ENCODE results near the gene WDFY4.

The WDFY4 gene

DNA sequence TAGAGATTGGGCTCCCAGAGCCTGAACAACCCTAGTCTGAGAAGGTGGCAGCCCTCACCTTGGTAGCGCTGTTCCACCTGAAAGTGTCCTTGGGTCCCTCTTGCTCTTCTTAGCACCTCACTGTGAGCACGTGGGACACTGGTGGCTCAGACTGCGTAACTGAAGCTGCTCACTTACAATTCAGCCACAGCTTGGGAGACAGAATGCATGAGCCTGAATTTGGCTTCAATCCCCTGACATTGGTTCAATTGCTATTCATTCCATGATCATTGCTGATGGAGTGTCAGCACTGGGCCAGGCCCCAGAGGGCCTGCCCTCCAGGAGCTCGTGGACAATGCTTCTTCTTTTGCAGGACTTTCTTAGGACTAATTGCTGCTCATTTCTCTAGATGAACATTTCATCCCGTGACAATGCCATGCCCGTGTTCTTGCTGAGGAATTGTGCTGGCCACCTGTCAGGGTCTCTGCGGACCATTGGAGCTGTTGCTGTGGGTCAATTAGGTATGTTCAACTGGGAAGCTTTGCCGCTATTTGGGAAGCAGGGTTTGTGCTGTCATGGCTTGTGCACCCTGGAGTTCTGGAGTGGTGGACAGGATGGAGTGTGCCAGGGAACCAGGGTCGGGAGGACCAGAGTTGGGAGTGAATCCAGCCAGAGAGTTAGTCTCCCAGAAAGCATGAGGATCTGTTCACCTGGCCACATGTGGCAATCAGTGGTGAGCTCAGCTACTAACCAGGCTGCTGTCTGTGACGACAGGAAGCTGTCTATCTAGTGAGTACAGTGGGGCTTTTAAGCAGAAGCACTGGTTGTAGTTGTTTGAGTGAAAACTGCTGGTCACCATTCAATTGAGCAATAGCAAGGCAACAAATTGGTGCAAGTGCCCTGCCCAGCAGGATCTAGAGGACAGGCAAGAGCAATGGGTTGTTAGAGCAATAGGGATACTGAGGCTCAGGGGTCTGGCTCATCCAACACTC lies 105.1 kb downstream of the WDFY4 start:
- no peak for DNase-seq (ENCODE audit: low read depth in 2 of 3, low spot score in 2 of 3)

DNA sequence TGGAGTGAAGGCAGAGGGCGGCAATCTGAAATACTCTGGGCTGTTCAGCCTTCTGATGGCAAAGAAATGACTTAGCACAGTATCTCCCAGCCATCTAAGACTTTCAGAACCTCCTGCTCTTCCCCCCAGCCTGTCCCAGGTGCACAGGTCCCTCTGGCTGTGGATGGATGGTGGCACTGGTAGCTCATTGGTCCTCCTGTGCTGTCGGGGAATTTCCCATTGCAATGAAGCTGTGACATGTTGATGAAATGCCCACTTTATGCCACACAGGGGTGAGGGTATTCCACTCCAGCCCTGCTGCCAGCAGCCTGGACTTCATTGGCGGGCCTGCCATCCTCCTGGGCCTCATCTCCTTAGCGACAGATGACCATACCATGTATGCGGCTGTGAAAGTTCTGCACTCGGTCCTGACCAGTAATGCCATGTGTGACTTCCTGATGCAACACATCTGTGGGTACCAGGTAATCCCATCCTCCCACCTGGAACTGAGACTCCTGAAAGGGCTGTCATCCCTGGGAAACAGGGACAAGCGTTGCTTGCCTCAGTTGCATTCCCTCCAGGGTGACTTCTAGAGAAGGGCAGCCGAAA lies 105.9 kb downstream of the WDFY4 start:
- DNase-seq (ENCODE audit: low read depth in 2 of 3, low spot score in 2 of 3) = no peak

DNA sequence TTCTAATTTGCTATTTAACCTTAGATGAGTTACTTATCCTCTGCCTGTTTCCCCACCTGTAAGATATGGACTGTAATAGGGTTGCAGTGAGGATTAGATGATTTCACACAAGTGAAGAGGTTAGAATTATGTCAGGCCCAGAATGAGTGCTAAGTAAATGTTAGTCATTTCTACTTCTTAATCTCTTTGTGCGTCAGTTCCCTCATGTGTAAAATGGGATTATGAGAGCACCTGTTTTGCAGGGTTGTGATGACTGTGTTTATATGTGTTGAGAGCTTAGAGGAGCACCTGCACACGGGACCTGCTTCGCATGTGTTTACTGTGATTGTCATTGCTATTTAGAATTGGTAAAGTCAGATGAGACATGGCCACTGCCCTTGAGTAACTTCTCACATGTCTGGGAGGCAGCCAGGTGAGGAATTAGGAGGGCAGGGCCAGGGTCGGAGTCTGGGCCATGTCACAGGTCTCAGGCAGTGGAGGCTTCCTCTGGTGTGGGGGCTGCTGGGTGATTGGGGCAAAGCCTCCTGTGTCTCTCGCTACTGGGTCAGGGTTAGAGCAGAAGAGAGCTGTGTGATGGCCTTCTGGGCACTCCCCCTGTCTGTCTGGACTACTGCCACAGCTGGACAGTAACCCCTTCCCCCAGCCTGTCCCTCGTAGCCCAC lies 106.7 kb downstream of the WDFY4 start:
- no peak for DNase-seq (ENCODE audit: low read depth in 2 of 3, low spot score in 2 of 3)

DNA sequence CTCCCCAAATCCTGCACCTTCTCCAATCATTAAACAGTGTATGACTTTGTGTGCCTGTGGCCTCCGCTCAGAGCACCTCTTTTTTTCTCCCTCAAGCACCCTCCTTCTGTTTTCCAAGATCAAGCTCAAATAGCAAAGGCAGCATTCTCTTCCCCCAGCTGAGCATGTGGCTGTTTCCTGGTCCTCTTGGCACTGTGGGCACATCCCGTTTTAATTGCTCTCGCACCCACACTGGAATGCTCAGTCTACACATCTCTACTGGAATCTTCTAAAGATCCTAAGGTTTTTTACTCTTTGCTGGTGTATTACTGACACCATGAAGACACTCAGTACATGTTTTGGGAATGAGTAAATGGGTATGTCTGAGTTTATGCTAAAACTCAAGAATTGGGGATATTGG lies 107.4 kb downstream of the WDFY4 start:
- no peak for DNase-seq (ENCODE audit: low read depth in 2 of 3, low spot score in 2 of 3)

DNA sequence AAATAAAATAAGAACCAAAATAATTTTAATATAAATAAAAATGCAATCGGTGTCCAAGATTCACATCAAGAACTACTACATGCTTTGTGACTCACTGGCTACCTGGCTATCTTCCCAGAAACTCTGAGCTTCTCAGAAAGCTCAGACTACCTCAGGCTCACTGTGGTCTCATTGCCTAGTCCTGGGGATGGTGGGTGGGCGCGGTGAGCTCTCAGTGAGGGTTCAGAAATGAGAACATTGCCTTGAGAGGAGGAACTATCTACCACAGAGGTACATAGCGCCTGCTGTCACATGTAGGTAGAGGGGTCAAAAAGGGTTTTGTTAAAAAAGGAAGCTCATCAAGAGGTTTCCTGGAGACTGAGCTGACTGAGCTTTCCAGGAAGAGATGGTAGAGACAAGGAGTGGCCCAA lies 108.0 kb downstream of the WDFY4 start:
- no peak for DNase-seq (ENCODE audit: low read depth in 2 of 3, low spot score in 2 of 3)

DNA sequence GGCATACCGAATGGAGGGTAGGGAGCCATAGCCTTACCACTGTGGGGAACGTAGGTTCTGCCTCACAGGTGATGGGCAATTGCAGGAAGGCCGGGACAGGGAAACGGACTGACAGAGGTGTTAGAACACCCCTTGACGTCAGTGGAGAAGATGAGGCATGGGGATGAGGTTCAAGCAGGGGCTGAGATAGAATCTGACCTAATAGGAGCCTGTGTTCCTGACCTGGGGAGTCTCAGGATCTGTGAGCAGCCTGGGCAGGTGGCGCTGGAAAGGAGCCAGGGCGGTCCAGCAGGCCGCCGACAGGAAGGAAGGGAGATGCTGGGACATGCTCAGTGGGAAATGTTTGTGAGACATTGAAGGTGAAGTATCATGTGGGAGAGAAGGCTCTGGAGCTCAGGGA lies 109.4 kb downstream of the WDFY4 start:
- DNase-seq (ENCODE audit: low read depth in 2 of 3, low spot score in 2 of 3) = no peak

DNA sequence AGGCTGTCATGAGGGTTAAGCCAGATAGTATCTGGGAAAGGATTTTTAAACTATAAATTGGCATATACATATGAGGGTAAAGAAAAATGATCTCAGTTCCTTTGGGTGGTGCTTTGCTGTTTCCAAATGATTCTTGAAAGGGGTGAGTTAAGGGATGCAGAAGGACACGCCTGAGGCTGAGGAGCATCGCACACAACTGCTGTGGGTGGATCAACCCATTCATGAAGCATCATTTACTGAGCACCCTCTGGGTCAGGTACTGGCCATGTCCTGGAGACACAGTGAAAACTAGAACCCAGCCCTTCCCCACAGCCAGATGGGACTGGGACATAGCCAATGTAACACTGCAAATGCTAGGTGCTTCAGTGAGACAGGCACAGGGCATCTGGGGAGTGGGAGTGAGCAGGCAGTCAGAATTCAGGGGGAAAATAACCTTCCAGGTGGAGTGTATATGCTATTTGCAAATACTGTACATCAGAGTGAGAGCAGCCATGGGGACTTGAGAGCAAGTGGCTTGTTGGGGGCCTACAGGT lies 112.1 kb downstream of the WDFY4 start:
- DNase-seq (ENCODE audit: low read depth in 2 of 3, low spot score in 2 of 3) = no peak

DNA sequence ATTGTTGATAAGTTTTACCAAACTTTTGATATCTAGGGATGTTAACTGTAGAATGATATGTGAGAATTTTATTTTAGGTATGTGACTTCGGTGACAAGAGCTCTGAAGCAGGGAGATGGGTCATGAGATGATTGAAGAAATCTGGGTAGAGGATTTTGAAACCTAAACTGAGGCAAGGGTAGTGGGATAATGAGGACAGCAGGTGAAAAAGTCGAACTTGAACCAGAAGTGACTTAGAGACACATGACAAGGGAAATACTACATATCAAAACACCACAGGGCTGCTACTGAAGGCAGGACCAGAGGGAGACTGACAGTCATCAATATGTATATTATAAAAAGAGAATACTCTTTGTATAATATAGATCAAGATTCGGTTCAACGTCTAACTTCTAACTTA lies 113.2 kb downstream of the WDFY4 start:
- no peak for DNase-seq (ENCODE audit: low read depth in 2 of 3, low spot score in 2 of 3)

DNA sequence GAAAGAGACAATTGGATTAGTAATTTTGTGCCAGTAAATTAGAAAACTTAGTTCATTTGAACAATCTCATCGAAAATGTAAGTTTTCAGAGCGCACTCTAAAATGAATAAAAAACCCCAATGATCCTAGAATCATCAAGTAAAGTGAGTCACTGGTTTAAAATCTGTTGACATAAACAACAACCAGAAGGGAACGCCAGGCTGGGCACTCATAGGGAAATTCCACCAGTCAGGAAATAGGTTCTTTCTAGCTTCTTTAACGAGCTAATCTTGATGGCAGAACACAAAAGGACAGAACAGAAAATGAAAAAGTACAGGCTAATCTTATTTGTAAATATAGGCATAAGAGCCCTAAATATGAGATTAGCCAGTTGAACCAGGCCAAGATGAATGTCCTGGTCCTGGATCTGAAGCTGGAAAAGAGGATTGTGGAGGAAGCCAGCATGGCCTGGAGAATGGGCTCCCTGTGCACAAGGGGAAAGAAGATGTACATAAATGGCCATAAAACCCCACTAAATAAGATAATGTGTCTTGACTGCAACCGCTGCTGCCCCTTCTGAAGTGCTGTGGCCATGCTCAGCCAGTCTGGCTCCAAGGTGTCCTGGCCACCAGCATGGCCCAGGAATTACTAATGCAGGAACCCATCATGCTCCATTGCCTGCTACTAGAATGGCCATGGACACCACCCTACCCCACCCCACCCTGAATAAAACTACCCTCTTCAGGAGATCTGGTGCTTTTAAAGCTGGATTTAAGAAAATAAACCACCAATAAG lies 114.0 kb downstream of the WDFY4 start:
- DNase-seq (ENCODE audit: low read depth in 2 of 3, low spot score in 2 of 3) = no peak

DNA sequence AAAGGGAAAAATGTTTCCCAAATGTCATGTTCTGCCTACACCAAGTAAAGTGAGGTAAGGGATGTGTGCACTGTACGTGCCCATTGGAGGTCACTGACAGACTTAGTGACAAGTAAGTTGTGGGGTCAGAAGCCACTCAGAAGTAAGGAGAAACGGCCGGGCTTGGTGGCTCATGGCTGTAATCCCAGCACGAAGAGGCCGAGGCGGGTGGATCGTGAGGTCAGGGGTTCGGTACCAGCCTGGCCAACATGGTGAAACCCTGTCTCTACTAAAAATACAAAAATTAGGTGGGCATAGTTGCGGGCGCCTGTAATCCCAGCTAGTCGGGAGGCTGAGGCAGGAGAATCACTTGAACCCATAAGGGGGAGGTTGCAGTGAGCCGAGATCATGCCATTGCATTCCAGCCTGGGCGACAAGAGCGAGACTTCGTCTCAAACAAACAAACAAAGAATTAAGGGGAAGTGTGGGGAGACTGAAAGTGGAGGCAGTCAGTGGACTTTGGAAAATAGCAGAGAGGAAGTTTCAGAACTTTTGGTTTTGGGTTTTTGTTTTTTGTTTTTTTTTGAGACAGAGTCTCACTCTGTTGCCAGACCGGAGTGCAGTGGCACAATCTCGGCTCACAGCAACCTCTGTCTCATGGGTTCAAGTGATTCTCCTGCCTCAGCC lies 114.8 kb downstream of the WDFY4 start:
- no peak for DNase-seq (ENCODE audit: low read depth in 2 of 3, low spot score in 2 of 3)

DNA sequence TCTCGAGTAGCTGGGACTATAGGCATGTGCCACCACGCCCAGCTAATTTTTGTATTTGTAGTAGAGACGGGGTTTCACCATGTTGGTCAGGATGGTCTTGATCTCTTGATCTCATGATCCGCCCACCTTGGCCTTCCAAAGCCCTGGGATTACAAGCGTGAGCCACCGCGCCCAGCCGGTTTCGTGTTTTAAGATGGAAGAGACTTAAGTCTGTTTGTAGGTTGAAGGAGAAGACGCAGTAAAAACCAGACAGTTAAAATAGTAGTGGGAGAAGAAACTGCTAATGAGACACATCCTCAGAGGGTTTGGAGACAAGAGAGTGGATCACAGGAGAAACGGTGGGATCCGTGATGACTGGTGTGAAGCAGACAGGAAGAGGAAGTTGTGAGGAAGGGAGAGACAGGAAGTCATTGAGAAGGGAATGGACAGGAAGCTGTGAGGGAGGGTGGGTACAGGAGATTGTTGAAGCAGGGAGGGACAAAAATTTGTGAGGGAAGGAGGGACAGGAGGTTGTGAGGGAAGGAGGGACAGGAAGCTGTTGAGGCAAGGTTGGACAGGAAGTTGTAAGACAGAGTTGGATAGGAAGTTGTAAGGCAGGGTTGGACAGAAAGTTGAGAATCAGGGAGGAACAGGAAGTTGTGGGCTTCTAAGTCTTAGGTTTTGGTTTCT lies 115.5 kb downstream of the WDFY4 start:
- no peak for DNase-seq (ENCODE audit: low read depth in 2 of 3, low spot score in 2 of 3)

DNA sequence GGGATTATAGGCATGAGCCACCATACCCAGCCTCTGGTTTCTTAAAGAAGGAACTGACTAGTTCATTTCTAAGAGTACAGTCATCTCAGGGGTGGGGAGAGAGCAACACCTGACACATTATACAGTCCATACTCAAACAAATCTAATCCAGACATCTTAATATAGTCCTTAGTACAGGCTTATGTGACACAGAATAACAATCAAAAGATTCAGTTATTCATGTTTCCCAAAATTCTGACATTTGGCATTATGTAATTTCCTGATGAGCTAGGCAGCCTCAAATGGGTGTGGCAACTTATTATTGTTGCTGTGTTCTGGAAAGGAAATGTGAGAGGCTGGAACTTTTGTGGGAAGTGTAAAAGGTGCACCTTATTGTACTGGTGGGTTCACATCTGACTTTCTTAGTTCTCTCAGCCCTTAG lies 116.3 kb downstream of the WDFY4 start:
- no peak for DNase-seq (ENCODE audit: low read depth in 2 of 3, low spot score in 2 of 3)

DNA sequence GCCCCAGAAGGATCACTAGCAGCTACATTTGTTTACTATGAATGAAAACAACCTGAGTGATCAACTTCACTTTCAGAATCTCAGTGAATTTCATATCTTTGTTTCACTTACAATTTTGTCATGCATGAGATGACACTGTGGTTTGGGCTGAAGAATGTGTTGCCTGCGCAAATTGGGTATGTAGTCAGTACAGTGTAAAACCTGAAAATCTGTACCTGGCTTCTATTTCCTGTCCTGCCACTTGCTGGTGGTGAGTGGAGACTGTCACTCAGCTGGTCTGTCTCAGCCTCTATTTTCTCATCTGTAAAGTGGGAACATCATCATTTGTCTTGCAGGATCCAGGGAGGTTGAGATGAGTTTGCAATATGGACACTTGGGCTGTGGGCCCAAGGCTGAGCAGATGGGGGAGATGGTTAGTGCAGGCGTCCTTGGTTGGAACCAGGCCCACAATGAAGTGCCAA lies 118.0 kb downstream of the WDFY4 start:
- DNase-seq (ENCODE audit: low read depth in 2 of 3, low spot score in 2 of 3) = no peak

DNA sequence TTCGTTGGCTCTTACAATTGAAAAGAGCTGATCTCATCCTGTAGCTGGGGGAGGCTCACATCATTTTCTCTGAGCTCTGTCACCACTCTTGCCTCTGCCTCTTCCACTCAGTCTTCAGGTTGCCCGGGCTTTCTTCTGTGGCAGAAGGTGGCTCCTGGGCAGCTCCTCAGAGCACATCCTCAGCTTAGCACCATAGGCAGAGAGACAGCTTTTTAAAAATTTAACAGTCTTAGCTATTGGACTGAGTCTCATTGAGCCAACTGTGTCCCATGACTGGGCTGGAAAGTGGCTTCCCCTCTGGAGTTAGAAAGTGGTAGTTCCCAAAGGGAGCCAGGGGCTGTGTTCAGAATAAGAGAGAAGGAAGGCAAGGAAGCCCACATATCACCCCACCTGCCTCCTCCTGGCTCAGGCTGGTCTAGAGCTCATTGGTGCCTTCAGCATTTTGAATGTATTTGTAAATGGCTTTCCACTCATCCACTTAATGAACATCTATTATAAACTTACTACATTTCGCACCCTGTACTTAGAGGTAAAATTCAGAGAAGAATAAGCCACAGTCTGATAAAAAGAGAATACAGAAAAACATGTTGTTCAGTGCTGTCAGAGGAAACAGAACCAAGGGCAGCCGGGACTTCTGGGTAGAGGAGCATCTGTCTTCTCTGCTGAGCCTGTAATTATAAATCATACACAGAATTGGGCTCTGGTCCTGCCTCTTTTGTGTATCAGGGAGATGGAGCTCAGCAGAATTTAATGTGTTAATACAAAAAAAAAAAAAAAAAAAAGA lies 119.3 kb downstream of the WDFY4 start:
- DNase-seq (ENCODE audit: low read depth in 2 of 3, low spot score in 2 of 3) = no peak

DNA sequence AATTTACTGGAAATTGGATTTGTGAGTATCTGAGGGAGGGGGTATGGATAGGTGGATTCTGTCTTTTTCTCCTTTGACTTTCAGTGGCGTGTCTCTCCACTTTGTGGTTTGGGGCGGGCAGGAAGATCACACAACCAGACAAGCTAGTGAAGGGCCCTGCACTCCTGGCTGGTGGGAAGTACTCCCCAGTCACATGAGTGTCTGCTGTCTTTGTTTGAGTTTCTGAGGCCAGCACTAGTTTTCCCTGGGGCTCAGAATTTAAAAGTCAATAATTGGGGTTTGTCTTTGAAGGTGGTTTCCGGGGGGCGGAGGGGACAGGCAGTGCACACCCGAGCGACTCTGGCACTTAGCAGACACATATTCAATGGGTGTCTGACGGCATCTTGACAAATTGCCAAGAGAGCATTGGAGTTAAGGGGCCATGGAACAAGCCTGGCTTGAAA lies 120.1 kb downstream of the WDFY4 start:
- DNase-seq (ENCODE audit: low read depth in 2 of 3, low spot score in 2 of 3) = no peak

DNA sequence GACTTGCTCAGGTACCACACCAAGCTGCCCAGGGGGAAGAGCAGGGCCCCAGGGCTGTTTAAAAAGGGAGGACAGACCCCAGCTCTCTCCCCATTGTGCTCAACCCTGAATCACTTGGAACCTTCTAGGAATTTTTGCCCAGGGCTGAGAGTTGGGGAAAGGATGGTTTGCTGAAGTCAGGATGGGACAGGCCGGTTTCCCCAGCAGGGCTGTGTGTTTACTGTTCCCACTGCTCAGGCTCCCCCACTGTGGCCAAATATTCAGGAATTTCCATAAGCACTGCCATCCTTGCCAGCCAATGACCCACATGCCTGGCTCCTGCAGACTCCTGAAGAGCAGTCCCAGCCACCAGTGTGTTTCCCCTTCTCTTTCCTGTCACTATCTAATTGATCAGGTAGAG lies 120.7 kb downstream of the WDFY4 start:
- no peak for DNase-seq (ENCODE audit: low read depth in 2 of 3, low spot score in 2 of 3)

DNA sequence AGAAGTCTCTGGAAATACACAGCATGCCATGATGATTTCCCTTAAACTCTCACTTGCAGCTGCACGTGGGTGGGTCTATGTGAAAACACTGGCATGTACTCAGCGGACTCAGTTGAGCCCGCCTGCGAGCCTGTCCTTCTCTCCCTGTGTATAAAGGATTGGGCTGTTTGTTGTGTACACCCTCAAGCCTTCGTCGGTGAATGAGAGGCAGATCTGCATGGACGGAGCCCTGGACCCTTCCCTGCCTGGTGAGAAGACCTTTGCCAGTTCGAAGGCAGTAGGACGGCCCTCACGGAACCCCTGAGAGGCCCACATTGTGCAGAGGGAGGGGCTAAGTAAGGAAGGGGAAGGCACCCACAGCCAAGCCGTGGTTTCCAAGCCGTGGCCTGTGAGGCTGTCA lies 121.2 kb downstream of the WDFY4 start:
- DNase-seq (ENCODE audit: low read depth in 2 of 3, low spot score in 2 of 3) = no peak

DNA sequence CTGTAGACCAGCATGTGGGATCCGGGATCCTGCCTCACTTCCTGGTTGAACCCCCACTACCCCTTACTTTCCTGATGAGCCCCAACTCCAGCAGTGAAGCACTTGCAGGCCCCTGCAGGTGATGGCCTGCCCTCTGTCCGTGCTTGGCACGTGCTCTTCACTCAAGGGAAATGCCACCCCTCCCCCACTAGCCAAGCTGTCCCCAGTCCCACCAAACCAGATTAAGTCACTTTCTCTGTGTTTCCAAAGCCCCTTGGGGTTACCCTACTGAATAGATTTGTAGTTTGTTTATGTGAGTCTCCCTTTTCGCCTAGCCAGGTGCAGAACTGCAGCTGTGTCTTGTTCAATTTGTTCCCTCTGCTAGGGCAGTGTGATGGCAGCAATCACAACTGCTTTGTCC lies 121.7 kb downstream of the WDFY4 start:
- DNase-seq (ENCODE audit: low read depth in 2 of 3, low spot score in 2 of 3) = no peak
